Measurements from ENCODE around the gene ATP1A2.

Gene ATP1A2

DNA sequence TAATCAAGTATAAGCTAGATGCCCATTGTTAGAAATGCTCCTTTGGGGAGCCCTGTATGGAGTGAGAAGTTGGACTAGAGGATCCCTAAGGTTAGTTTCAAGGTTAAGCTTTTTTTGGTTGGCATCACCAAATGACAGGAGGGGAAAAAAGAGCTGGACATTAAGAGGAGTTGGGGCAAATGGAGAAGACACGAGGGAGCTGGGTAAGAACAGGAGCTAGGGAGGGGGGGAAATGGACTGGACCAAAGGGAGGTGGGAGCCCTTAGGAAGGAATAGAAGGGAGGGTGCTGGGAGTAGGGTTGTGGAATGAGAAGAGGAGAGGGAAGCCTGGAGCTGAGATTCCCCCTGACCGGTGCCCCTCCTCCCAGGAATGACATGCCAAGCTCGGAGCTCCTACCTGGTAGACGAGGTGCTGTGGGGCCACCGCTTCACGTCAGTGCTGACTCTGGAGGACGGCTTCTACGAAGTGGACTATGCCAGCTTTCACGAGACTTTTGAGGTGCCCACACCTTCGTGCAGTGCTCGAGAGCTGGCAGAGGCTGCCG lies 28.4 kb upstream of the ATP1A2 start:
- POLR2A ChIA-PET, result no interaction called here
- CTCF ChIA-PET, result interaction anchor here (0.7 to 9.2 kb wide), 18 partner anchors 9 to 289 kb away, joined by 3 to 147 read pairs (median 16); partner anchors contain the start of genes IGSF8, KCNJ10, PEX19 and PIGM
- TF ChIP-seq, protein P1, sequence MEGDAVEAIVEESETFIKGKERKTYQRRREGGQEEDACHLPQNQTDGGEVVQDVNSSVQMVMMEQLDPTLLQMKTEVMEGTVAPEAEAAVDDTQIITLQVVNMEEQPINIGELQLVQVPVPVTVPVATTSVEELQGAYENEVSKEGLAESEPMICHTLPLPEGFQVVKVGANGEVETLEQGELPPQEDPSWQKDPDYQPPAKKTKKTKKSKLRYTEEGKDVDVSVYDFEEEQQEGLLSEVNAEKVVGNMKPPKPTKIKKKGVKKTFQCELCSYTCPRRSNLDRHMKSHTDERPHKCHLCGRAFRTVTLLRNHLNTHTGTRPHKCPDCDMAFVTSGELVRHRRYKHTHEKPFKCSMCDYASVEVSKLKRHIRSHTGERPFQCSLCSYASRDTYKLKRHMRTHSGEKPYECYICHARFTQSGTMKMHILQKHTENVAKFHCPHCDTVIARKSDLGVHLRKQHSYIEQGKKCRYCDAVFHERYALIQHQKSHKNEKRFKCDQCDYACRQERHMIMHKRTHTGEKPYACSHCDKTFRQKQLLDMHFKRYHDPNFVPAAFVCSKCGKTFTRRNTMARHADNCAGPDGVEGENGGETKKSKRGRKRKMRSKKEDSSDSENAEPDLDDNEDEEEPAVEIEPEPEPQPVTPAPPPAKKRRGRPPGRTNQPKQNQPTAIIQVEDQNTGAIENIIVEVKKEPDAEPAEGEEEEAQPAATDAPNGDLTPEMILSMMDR (IDR thresholded peaks at IDR 0.05; ENCODE audit: insufficient read depth, low read length, missing control alignments), result no peak

GRCh38 chr1:160089883-160090282 lies 25.7 kb upstream of the ATP1A2 start:
- CTCF ChIA-PET, result interaction anchor here (1.2 to 9.2 kb wide), 3 partner anchors 16 to 162 kb away, joined by 4 to 147 read pairs (median 116); partner anchors contain the start of gene KCNJ10
- H3K4me3 ChIP-seq (ENCODE audit: low read depth, low read length), result no peak overlapping the region
- POLR2A ChIA-PET, result no interaction called here
- TF ChIP-seq, protein P1 (IDR thresholded peaks at IDR 0.05; ENCODE audit: insufficient read depth, low read length, missing control alignments), result no peak
- no peak for DNase-seq (ENCODE audit: low read depth, low spot score)

More for the DNA sequence above, 28.4 kb upstream of the ATP1A2 start:
- no peak for DNase-seq (ENCODE audit: low read depth, low spot score)
- no peak overlapping the region for H3K4me3 ChIP-seq (ENCODE audit: low read depth, low read length)

DNA sequence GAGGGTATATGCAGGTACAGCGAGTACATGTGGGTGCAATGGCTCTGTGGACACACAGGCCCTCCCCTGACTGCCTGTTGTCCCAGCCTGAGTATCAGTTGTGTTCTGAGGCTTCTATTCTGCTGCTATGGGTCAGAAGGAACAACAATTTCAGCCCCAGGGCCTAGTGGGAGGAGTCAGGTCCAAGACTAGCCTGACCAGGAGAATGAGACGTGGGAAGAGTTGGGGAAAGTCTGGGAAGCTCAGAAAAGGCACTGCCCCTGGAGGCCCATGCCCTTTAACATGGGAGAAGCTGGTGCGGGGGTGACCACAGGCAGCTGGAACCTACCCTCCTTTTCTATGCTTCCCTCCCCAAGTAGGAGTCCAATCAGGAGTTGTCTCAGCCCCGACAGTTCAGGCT lies 24.8 kb upstream of the ATP1A2 start:
- POLR2A ChIA-PET, result no interaction called here
- no peak for DNase-seq (ENCODE audit: low read depth, low spot score)
- CTCF ChIA-PET, result interaction anchor here (1.2 to 1.9 kb wide), 2 partner anchors 10 to 161 kb away, joined by 4 read pairs; partner anchors contain the start of gene KCNJ9
- H3K4me3 ChIP-seq (ENCODE audit: low read depth, low read length), result no peak overlapping the region
- TF ChIP-seq, protein P1 (IDR thresholded peaks at IDR 0.05; ENCODE audit: insufficient read depth, low read length, missing control alignments), result no peak

- CTCF ChIA-PET, result interaction anchor here (1.1 to 2.0 kb wide), 4 partner anchors 10 to 199 kb away, joined by 3 to 8 read pairs (median 4); partner anchors contain the start of gene KCNJ9
- TF ChIP-seq, protein P1 (IDR thresholded peaks at IDR 0.05; ENCODE audit: insufficient read depth, low read length, missing control alignments), result no peak
- POLR2A ChIA-PET, result no interaction called here
- DNase-seq (ENCODE audit: low read depth, low spot score), result no peak
- H3K4me3 ChIP-seq (ENCODE audit: low read depth, low read length), result no peak overlapping the region
Measured at GRCh38 chr1:160091666-160092223, 23.8 kb upstream of the ATP1A2 start.

- H3K4me3 ChIP-seq (ENCODE audit: low read depth, low read length), result no peak overlapping the region
- ChIA-PET POLR2A (no interaction called here), CTCF (interaction anchor here (1.1 to 2.0 kb wide), 4 partner anchors 9 to 199 kb away, joined by 3 to 8 read pairs (median 4); no protein-coding TSS in a partner anchor)
- no peak for DNase-seq (ENCODE audit: low read depth, low spot score)
- TF ChIP-seq, protein P1 (IDR thresholded peaks at IDR 0.05; ENCODE audit: insufficient read depth, low read length, missing control alignments), result no peak
Measured at GRCh38 chr1:160092366-160093068, 23.0 kb upstream of the ATP1A2 start.

GRCh38 chr1:160093069-160093395 lies 22.5 kb upstream of the ATP1A2 start:
- TF ChIP-seq, protein P1 (IDR thresholded peaks at IDR 0.05; ENCODE audit: insufficient read depth, low read length, missing control alignments), result no peak
- POLR2A ChIA-PET, result no interaction called here
- no peak overlapping the region for H3K4me3 ChIP-seq (ENCODE audit: low read depth, low read length)
- CTCF ChIA-PET, result interaction anchor here (1.3 to 6.8 kb wide), 4 partner anchors 7 to 159 kb away, joined by 5 to 100 read pairs (median 9); no protein-coding TSS in a partner anchor
- no peak for DNase-seq (ENCODE audit: low read depth, low spot score)

All from AG04449 (cell line).